A549 (cell line): ENCODE results near the gene COL28A1. TPM values are rescaled to one million over a fixed set of nuclear protein-coding genes. Genes with fewer than 3 reads are reported as not detected.

ENCODE experiments used
- ATAC-seq, 2 experiments: fragments of 200-7000 bp in 1 of 2; fragments of >200 bp in 1 of 2; cut with Nextera tagmentation in 1 of 2; cut with Tn5 transposase in 1 of 2; 3 replicates each; pipeline versions ENCODE4 v1.8.0 to v1.9.1; 2018 to 2020; ENCODE audit warnings: mild to moderate bottlenecking in 1 of 2, moderate library complexity in 1 of 2
- CTCF ChIA-PET: fragments of 300-600 bp; sonication (Branson Sonifier 250); formaldehyde crosslinking; extraction: SDS; loops from one replicate; lab custom pipeline; 2021; ENCODE audit warnings: antibody characterized with exemption, inconsistent platforms; lab: Yijun Ruan, JAX
- POLR2A ChIA-PET: fragments of 350-600 bp; formaldehyde crosslinking; extraction: SDS; loops from one replicate; lab custom pipeline; 2021; ENCODE audit warnings: antibody characterized with exemption, inconsistent platforms; lab: Yijun Ruan, JAX
- DNase-seq, 2 experiments: peaks; one replicate each; pipeline versions ENCODE4 v3.0.0 to v3.0.0-alpha.2; 2011 to 2016; ENCODE audit warnings: low read depth in 1 of 2, low spot score in 1 of 2
- FAIRE-seq: peaks from 2 replicates; lab custom pipeline; 2011; peaks lifted over from hg19 to GRCh38; lab: Jason Lieb, UNC
- H3K27ac ChIP-seq, 2 experiments: fragments of >200 bp; sonication (Bioruptor Twin); formaldehyde crosslinking; 3 replicates each; pipeline ENCODE4 v1.5.1; 2016 to 2017
- H3K4me1 ChIP-seq: fragments of >200 bp; sonication (Bioruptor Twin); formaldehyde crosslinking; 3 replicates; pipeline ENCODE4 v1.6.1; 2016
- H3K4me2 ChIP-seq: fragments of >200 bp; sonication (Bioruptor Twin); formaldehyde crosslinking; 3 replicates; pipeline ENCODE4 v1.6.1; 2016
- H3K4me3 ChIP-seq: fragments of >200 bp; sonication (Bioruptor Twin); formaldehyde crosslinking; 3 replicates; pipeline ENCODE4 v1.5.1; 2016
- H3K9me3 ChIP-seq: fragments of >200 bp; sonication (Bioruptor Twin); formaldehyde crosslinking; 3 replicates; pipeline ENCODE4 v1.6.1; 2016
- CBX8 ChIP-seq: fragments of 200-600 bp; sonication (generic); IDR thresholded peaks from 2 replicates; pipeline ENCODE4 v1.6.1; 2016
- ESRRA ChIP-seq: fragments of 150-350 bp; IDR thresholded peaks from 2 replicates; pipeline ENCODE4 v1.6.1; 2014; ENCODE audit warnings: mild to moderate bottlenecking, low read length, borderline replicate concordance
- HEYL ChIP-seq: fragments of 250-450 bp; sonication (Bioruptor Pico); IDR thresholded peaks from 2 replicates; pipeline ENCODE4 v1.8.0; 2021; ENCODE audit warnings: mild to moderate bottlenecking, moderate library complexity
- HOXB13 ChIP-seq: fragments of 250-450 bp; sonication (Bioruptor Pico); IDR thresholded peaks from 2 replicates; pipeline ENCODE4 v1.5.0; 2020; ENCODE audit warnings: low read depth, mild to moderate bottlenecking, moderate library complexity
- JUNB ChIP-seq: fragments of >200 bp; sonication (Bioruptor Twin); formaldehyde crosslinking; IDR thresholded peaks from 2 replicates; pipeline ENCODE4 v1.6.1; 2016
- KDM1A ChIP-seq: fragments of 200-600 bp; sonication (generic); IDR thresholded peaks from 2 replicates; pipeline ENCODE4 v1.6.1; 2016; ENCODE audit warnings: low read depth, mild to moderate bottlenecking
- MAFK ChIP-seq: fragments of 450-650 bp; IDR thresholded peaks from 2 replicates; pipeline ENCODE4 v1.6.1; 2014; ENCODE audit not compliant: partially characterized antibody
- NPAS2 ChIP-seq: fragments of 250-450 bp; sonication (Bioruptor Pico); IDR thresholded peaks from 2 replicates; pipeline ENCODE4 v1.8.0; 2022; ENCODE audit warnings: mild to moderate bottlenecking, moderate library complexity, borderline replicate concordance
- PHF8 ChIP-seq: fragments of 200-600 bp; sonication (generic); IDR thresholded peaks from 2 replicates; pipeline ENCODE4 v1.6.1; 2016; ENCODE audit warnings: low read depth, mild to moderate bottlenecking, antibody characterized with exemption, moderate library complexity, borderline replicate concordance
- RAD21 ChIP-seq, 2 experiments: fragments of >200 bp in 1 of 2; sonication (Bioruptor Twin) in 1 of 2; formaldehyde crosslinking in 1 of 2; IDR thresholded peaks in 1 of 2; conservative IDR thresholded peaks in 1 of 2; 2 replicates in 1 of 2; 3 replicates in 1 of 2; pipeline ENCODE4 v1.6.1; 2012 to 2018; ENCODE audit warnings: inconsistent platforms in 1 of 2
- RARB ChIP-seq: fragments of 250-450 bp; sonication (Bioruptor Pico); IDR thresholded peaks from 2 replicates; pipeline ENCODE4 v1.8.0; 2021; ENCODE audit warnings: mild to moderate bottlenecking, moderate library complexity
- RFX5 ChIP-seq: fragments of 450-650 bp; IDR thresholded peaks from 2 replicates; pipeline ENCODE4 v1.7.1; 2014; ENCODE audit warnings: antibody characterized with exemption, mild to moderate bottlenecking, moderate library complexity
- SMC3 ChIP-seq: fragments of >200 bp; sonication (Bioruptor Twin); formaldehyde crosslinking; IDR thresholded peaks from 3 replicates; pipeline ENCODE4 v1.6.1; 2018; ENCODE audit warnings: inconsistent platforms
- SREBF2 ChIP-seq: fragments of 450-650 bp; IDR thresholded peaks from 2 replicates; pipeline ENCODE4 v1.6.1; 2014; ENCODE audit warnings: mild to moderate bottlenecking, moderate library complexity
- ZNF302 ChIP-seq: fragments of 250-450 bp; sonication (Bioruptor Pico); IDR thresholded peaks from 2 replicates; pipeline ENCODE4 v1.9.0; 2021; ENCODE audit warnings: inconsistent platforms, mild to moderate bottlenecking, moderate library complexity
- WGBS: methylation state at CpG from one replicate; pipeline ENCODE4 v1.1.6; 2017; ENCODE audit errors: missing lambda C conversion rate; 5-methylcytosine and 5-hydroxymethylcytosine counted together
- polyA plus RNA-seq, 4 experiments: library from polyadenylated mRNA; depleted of rRNA in 3 of 4; stranded (reverse); fragments of >200 nt; fragmentation: RNase III in 1 of 4; extraction: RNeasy Plus Mini Kit Qiagen cat#74134 plus additional on column Dnase treatment in 1 of 4; gene quantifications; 2 replicates in 3 of 4; 3 replicates in 1 of 4; pipeline ENCODE4 v1.2.3, GENCODE V29; 2011 to 2017
- TF ChIP-seq, protein P1 (sequence below): fragments of >200 bp; sonication (Bioruptor Twin); formaldehyde crosslinking; IDR thresholded peaks from 3 replicates; pipeline ENCODE4 v1.5.1; 2016
- TF ChIP-seq, protein P2 (sequence below): IDR thresholded peaks from 2 replicates; pipeline ENCODE4 v1.6.1; 2012
- TF ChIP-seq, protein P3 (sequence below): fragments of >200 bp; sonication (Bioruptor Twin); formaldehyde crosslinking; IDR thresholded peaks from 3 replicates; pipeline ENCODE4 v1.6.1; 2016

Gene COL28A1
- polyA plus RNA-seq, 2 of the 4 experiments (the other 2 are of a cell fraction) = 0.08 to 0.17 TPM

DNA sequence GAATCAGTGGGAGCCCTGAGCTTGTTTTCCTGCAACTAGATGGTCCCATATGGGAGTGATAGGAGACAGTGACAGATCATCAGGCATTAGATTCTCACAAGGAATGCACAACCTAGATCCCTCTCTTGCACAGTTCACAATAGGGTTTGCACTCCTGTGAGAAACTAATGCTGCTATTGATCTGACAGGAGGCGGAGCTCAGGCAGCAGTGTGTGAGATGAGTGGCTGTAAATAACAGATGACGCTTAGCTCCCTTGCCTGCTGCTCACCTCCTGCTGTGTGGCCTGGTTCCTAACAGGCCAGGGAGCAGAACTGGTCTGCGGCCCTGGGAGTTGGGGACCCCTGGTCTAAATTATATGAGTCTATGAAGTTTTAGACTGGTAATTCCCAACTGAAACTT is 34.9 kb upstream of the COL28A1 start:
- DNase-seq (no peak), FAIRE-seq (no peak), ATAC-seq (no peak)
- POLR2A ChIA-PET = no interaction called here
- CTCF ChIA-PET = interaction anchor here (0.6 kb wide), 1 partner anchor 866 kb away, joined by 3 read pairs; no protein-coding TSS in a partner anchor
- Histone ChIP-seq H3K9me3 (no peaks in the 10 kb centered on the region), H3K27ac (no peak overlapping the region), H3K4me3 (no peak overlapping the region), H3K4me1 (peaks cover 20% of the 10 kb centered on the region), H3K4me2 (no peak overlapping the region)
- WGBS = 100% methylated on average over 3 of the region's 3 CpGs
- TF ChIP-seq KDM1A = no peak
- TF ChIP-seq HOXB13 (CRISPR knock-in tag) = no peak
- TF ChIP-seq ZNF302 (CRISPR knock-in tag) = no peak
- TF ChIP-seq CBX8 = no peak
- no peak for TF ChIP-seq RAD21 (conservative IDR thresholded peaks at IDR 0.05 in 1 of 2, IDR thresholded peaks at IDR 0.05 in 1 of 2)
- TF ChIP-seq, protein P1, sequence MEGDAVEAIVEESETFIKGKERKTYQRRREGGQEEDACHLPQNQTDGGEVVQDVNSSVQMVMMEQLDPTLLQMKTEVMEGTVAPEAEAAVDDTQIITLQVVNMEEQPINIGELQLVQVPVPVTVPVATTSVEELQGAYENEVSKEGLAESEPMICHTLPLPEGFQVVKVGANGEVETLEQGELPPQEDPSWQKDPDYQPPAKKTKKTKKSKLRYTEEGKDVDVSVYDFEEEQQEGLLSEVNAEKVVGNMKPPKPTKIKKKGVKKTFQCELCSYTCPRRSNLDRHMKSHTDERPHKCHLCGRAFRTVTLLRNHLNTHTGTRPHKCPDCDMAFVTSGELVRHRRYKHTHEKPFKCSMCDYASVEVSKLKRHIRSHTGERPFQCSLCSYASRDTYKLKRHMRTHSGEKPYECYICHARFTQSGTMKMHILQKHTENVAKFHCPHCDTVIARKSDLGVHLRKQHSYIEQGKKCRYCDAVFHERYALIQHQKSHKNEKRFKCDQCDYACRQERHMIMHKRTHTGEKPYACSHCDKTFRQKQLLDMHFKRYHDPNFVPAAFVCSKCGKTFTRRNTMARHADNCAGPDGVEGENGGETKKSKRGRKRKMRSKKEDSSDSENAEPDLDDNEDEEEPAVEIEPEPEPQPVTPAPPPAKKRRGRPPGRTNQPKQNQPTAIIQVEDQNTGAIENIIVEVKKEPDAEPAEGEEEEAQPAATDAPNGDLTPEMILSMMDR = no peak

DNA sequence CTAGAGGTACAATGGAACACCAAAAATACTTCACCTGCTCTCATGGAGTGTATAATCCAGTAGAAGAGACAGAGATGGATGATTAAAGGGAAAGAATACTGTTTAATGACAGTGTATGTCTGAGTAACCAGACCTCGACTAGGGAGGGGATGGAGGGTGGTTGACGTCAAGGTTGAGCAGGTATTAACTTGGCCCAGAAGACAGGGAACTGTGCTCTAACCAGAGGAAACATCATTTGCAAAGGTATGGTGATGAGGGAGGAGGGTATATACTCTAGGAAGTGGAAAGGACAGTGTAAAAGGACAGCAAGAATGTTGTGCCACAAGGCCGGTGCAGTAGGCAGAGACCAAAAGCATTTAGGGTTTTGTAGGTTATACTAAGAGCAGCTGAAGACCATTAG is 33.9 kb upstream of the COL28A1 start:
- no peak for FAIRE-seq
- CTCF ChIA-PET = no interaction called here
- POLR2A ChIA-PET = no interaction called here
- TF ChIP-seq PHF8 (no peak), RARB (CRISPR knock-in tag) (no peak), JUNB (no peak), HEYL (no peak), SMC3 (no peak)
- TF ChIP-seq, all 56 proteins: peak for 0
- Histone ChIP-seq H3K27ac (no peak overlapping the region), H3K9me3 (no peaks in the 10 kb centered on the region), H3K4me3 (no peak overlapping the region), H3K4me2 (no peak overlapping the region), H3K4me1 (peaks cover 28% of the 10 kb centered on the region)
- ATAC-seq (no peak), DNase-seq (no peak)
- 91% methylated on average over 3 of the region's 3 CpGs for WGBS

DNA sequence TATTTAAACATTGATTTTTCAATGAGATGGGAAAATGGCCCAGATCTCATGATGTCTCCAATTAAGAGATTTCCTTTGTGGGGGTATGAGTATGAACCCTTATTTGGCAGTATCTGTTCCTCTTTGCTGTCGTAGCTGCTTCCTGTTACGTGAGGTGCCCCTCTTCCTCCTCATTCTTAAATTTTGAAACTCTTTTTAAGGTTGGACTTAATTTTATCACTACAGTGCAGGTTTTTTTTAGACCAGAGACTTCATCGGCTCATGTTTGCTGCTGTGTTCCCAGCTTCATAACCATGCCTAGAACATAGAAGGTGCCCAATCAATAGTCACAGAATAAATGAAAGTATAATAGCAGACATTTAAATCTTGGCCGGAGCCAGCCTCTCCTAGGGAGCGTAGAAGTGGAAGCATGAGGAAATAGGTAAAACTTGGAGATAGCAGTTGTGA is 33.4 kb upstream of the COL28A1 start:
- POLR2A ChIA-PET = no interaction called here
- FAIRE-seq = no peak
- TF ChIP-seq NPAS2 (CRISPR knock-in tag) (no peak), SREBF2 (no peak)
- CTCF ChIA-PET = interaction anchor here (1.5 kb wide), 1 partner anchor 145 kb away, joined by 4 read pairs; no protein-coding TSS in a partner anchor
- H3K4me1 ChIP-seq = peaks cover 33% of the 10 kb centered on the region
- H3K9me3 ChIP-seq = no peaks in the 10 kb centered on the region
- no peak for DNase-seq
- H3K4me2 ChIP-seq = peak overlapping the region; percentile 67; the same call in 1 of the 3 replicates
- no peak for ATAC-seq
- no peak overlapping the region for H3K27ac ChIP-seq
- WGBS = 78% methylated on average over 5 of the region's 5 CpGs
- H3K4me3 ChIP-seq = no peak overlapping the region

DNA sequence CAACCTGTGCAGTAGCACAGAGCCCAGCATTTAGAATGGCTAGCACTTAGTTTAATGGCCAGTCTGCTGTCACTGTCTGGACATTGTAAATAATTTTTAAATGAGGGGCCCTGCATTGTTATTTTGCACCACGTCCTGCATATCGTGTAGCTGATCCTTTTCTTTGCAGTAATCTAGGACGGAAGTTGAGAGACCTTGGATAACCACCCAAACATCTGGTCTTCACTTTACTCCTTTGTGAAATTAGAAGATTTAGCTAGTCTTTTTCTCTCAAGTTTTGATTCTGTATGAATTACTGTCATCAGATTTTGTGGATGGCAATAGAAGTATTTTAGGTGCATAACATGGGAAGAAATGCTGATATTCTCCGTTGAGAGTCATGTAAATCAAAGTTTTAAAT is 32.9 kb upstream of the COL28A1 start:
- peak overlapping the region; percentile 67 for H3K4me2 ChIP-seq
- FAIRE-seq (no peak), DNase-seq (no peak), ATAC-seq (no peak)
- TF ChIP-seq, protein P2, sequence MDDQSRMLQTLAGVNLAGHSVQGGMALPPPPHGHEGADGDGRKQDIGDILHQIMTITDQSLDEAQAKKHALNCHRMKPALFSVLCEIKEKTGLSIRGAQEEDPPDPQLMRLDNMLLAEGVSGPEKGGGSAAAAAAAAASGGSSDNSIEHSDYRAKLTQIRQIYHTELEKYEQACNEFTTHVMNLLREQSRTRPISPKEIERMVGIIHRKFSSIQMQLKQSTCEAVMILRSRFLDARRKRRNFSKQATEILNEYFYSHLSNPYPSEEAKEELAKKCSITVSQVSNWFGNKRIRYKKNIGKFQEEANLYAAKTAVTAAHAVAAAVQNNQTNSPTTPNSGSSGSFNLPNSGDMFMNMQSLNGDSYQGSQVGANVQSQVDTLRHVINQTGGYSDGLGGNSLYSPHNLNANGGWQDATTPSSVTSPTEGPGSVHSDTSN = no peak
- TF ChIP-seq RAD21 (conservative IDR thresholded peaks at IDR 0.05 in 1 of 2, IDR thresholded peaks at IDR 0.05 in 1 of 2) (no peak), MAFK (no peak), NPAS2 (CRISPR knock-in tag) (no peak), RFX5 (no peak), PHF8 (no peak), ESRRA (no peak), CBX8 (no peak), JUNB (no peak)
- TF ChIP-seq, protein P3, sequence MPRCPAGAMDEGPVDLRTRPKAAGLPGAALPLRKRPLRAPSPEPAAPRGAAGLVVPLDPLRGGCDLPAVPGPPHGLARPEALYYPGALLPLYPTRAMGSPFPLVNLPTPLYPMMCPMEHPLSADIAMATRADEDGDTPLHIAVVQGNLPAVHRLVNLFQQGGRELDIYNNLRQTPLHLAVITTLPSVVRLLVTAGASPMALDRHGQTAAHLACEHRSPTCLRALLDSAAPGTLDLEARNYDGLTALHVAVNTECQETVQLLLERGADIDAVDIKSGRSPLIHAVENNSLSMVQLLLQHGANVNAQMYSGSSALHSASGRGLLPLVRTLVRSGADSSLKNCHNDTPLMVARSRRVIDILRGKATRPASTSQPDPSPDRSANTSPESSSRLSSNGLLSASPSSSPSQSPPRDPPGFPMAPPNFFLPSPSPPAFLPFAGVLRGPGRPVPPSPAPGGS = no peak
- TF ChIP-seq, protein P1 = no peak
- POLR2A ChIA-PET = no interaction called here
- H3K4me1 ChIP-seq = peaks cover 37% of the 10 kb centered on the region
- H3K27ac ChIP-seq = peak overlapping the region in 1 of 2 experiments; percentile 99; a peak in 1 of 6 replicates
- no peaks in the 10 kb centered on the region for H3K9me3 ChIP-seq
- WGBS = 91% methylated on average over 4 of the region's 4 CpGs
- CTCF ChIA-PET = interaction anchor here (1.5 kb wide), 1 partner anchor 145 kb away, joined by 4 read pairs; no protein-coding TSS in a partner anchor
- H3K4me3 ChIP-seq = 0 out of 3 replicates have a peak overlapping the region, but pooled peaks have one; percentile 89
